NOMO-1 treated with DMSO at 0.1 percent for 48 hours (cell line): ENCODE results near the gene HNRNPC.
"Not testable (repeated sequence)": the region's sequence is repeated elsewhere in the genome, so short reads cannot be mapped to it uniquely, and the experiment has no call there.

ENCODE experiments used
- DNase-seq: peaks from one replicate; lab custom pipeline; 2025; ENCODE audit not compliant: unreplicated experiment; lab: John Stamatoyannopoulos, UW

HNRNPC gene

GRCh38 chr14:21194597-21194996 is 74.6 kb downstream of the HNRNPC start:
- DNase-seq, result no peak

GRCh38 chr14:21192875-21193535 is 76.2 kb downstream of the HNRNPC start:
- no peak for DNase-seq

GRCh38 chr14:21192447-21192822 is 76.8 kb downstream of the HNRNPC start:
- DNase-seq, result no peak

GRCh38 chr14:21191809-21192446 is 77.3 kb downstream of the HNRNPC start:
- peak; percentile 82 for DNase-seq

GRCh38 chr14:21191261-21191808 is 77.9 kb downstream of the HNRNPC start:
- DNase-seq, result no peak

- peak; percentile 68 for DNase-seq
These were observed 83.8 kb downstream of the HNRNPC start for GRCh38 chr14:21185491-21185890.

GRCh38 chr14:21184254-21184653 is 85.0 kb downstream of the HNRNPC start:
- no peak for DNase-seq

- DNase-seq, result no peak
These were observed 87.1 kb downstream of the HNRNPC start for GRCh38 chr14:21182166-21182565.

GRCh38 chr14:21171128-21171527 is 98.1 kb downstream of the HNRNPC start:
- DNase-seq, result no peak

- no peak for DNase-seq
These were observed 99.7 kb downstream of the HNRNPC start for GRCh38 chr14:21169573-21169972.

GRCh38 chr14:21168055-21168454 is 101.2 kb downstream of the HNRNPC start:
- DNase-seq, result no peak

GRCh38 chr14:21165670-21166069 is 103.6 kb downstream of the HNRNPC start:
- DNase-seq, result not testable (repeated sequence)

GRCh38 chr14:21165002-21165605 is 104.1 kb downstream of the HNRNPC start:
- DNase-seq, result not testable (repeated sequence)

GRCh38 chr14:21163871-21164291 is 105.4 kb downstream of the HNRNPC start:
- DNase-seq, result no peak

GRCh38 chr14:21162081-21162480 is 107.2 kb downstream of the HNRNPC start:
- DNase-seq, result no peak

GRCh38 chr14:21160061-21160610 is 109.1 kb downstream of the HNRNPC start:
- no peak for DNase-seq
